Measurements from ENCODE around the gene MARS2.
"Not testable (repeated sequence)": the region's sequence is repeated elsewhere in the genome, so short reads cannot be mapped to it uniquely, and the experiment has no call there.

The MARS2 gene

GRCh38 chr2:197707316-197708213 lies 2.4 kb downstream of the MARS2 start:
- peak; percentile 57 for DNase-seq

- DNase-seq, result peak; percentile 76
Measured at GRCh38 chr2:197708331-197708730, 3.2 kb downstream of the MARS2 start.

GRCh38 chr2:197709140-197709539 lies 4.0 kb downstream of the MARS2 start:
- DNase-seq, result not testable (repeated sequence)

- DNase-seq, result no peak
Measured at GRCh38 chr2:197710424-197711042, 5.4 kb downstream of the MARS2 start.

GRCh38 chr2:197711578-197711977 lies 6.4 kb downstream of the MARS2 start:
- no peak for DNase-seq

- no peak for DNase-seq
Measured at GRCh38 chr2:197713271-197713670, 8.1 kb downstream of the MARS2 start.

GRCh38 chr2:197717863-197718262 lies 12.7 kb downstream of the MARS2 start:
- no peak for DNase-seq

- no peak for DNase-seq
Measured at GRCh38 chr2:197727011-197727410, 21.8 kb downstream of the MARS2 start.

- not testable (repeated sequence) for DNase-seq
Measured at GRCh38 chr2:197728555-197729544, 23.7 kb downstream of the MARS2 start.

- no peak for DNase-seq
Measured at GRCh38 chr2:197740200-197740599, 35.0 kb downstream of the MARS2 start.

Data from fibroblast of skin of right quadriceps (primary cell).